Placental pericyte (primary cell): ENCODE measurements around the gene TP53TG5. TPM values are rescaled to one million over a fixed set of nuclear protein-coding genes. Genes with fewer than 3 reads are reported as not detected.

Source experiments
- small RNA-seq: library from RNA; depleted of rRNA; stranded (forward); fragments of <200 nt; gene quantifications from one replicate; pipeline ENCODE3, GENCODE V24; 2012; ENCODE audit warnings: low replicate concordance
- total RNA-seq: library from RNA; depleted of rRNA; stranded (reverse); fragments of >200 nt; gene quantifications from 2 replicates; pipeline ENCODE4 v1.2.3, GENCODE V29; 2012

Gene TP53TG5
- not detected in 2 replicates for total RNA-seq

GRCh38 chr20:45378191-45378590 is at the start of gene TP53TG5:
Gene TP53TG5 (minus strand): TSS chr20:45378325. CDS start chr20:45378236, 89 bp downstream.

GRCh38 chr20:45415822-45416637 is 37.9 kb upstream of the TP53TG5 start, which contains the start of gene PIGT:
Gene PIGT (plus strand): TSS chr20:45416141. CDS start chr20:45416157, 16 bp downstream.

GRCh38 chr20:45407783-45408645 is 29.9 kb upstream of the TP53TG5 start, which contains the start of gene DBNDD2:
Gene DBNDD2 (plus strand): TSS chr20:45408289. CDS start chr20:45408468, 179 bp downstream.

GRCh38 chr20:45362804-45363610 is 15.1 kb downstream of the TP53TG5 start, which contains the start of gene SYS1:
Gene SYS1 (plus strand): TSS chr20:45363156. CDS start chr20:45363532, 376 bp downstream.

GRCh38 chr20:45347936-45348778 is 30.0 kb downstream of the TP53TG5 start, which contains the start of gene SDC4:
Gene SDC4 (minus strand): TSS chr20:45348424. CDS start chr20:45348384, 40 bp downstream.

Small RNA genes lying within 50 kb of the gene (small RNA-seq; reads per million reads assigned to genes)
- not detected for gene MIR6812

Other genes with a start within 250 kb of the TP53TG5 start
- gene PI3, start 203.4 kb downstream of the TP53TG5 start, total RNA-seq, result 0.44 TPM in 1 of 2 replicates, not detected in the other
- not detected in 2 replicates for gene SEMG1, start 171.3 kb downstream of the TP53TG5 start, total RNA-seq
- gene SEMG2, start 157.0 kb downstream of the TP53TG5 start, total RNA-seq, result not detected in 2 replicates
- not detected in 2 replicates for gene SLPI, start 123.8 kb downstream of the TP53TG5 start, total RNA-seq
- gene RBPJL, start 71.5 kb downstream of the TP53TG5 start, total RNA-seq, result not detected in 2 replicates
- gene MATN4, start 70.0 kb downstream of the TP53TG5 start, total RNA-seq, result 0.22 TPM in 1 of 2 replicates, not detected in the other
- gene SDC4, start 29.9 kb downstream of the TP53TG5 start, total RNA-seq, result 212 and 227 TPM in 2 replicates
- 47.3 and 51.3 TPM in 2 replicates for gene SYS1, start 15.2 kb downstream of the TP53TG5 start, total RNA-seq
- 12.3 and 16.2 TPM in 2 replicates for gene DBNDD2, start 30.0 kb upstream of the TP53TG5 start, total RNA-seq
- 46.1 and 59.5 TPM in 2 replicates for gene PIGT, start 37.8 kb upstream of the TP53TG5 start, total RNA-seq
- not detected in 2 replicates for gene WFDC2, start 91.4 kb upstream of the TP53TG5 start, total RNA-seq
- gene SPINT3, start 137.3 kb upstream of the TP53TG5 start, total RNA-seq, result not detected in 2 replicates
- gene WFDC6, start 161.2 kb upstream of the TP53TG5 start, total RNA-seq, result not detected in 2 replicates
- not detected in 2 replicates for gene EPPIN, start 169.1 kb upstream of the TP53TG5 start, total RNA-seq
- not detected in 2 replicates for gene WFDC8, start 201.0 kb upstream of the TP53TG5 start, total RNA-seq